Sigmoid colon (tissue), 7 donors: ENCODE results near the gene DCLK2. TPM values are rescaled to one million over a fixed set of nuclear protein-coding genes. Genes with fewer than 3 reads are reported as not detected.

Source experiments
- DNase-seq: peaks from one replicate; pipeline ENCODE4 v3.0.0-alpha.2; 2019
- H3K27ac ChIP-seq, 4 donors: fragments of 200-600 bp; sonication (generic); one replicate each; pipeline ENCODE4 v1.5.1; 2016 to 2019; ENCODE audit warnings: mild to moderate bottlenecking in 1 of 4
- H3K27me3 ChIP-seq, 3 donors: fragments of 200-600 bp; sonication (generic); one replicate each; pipeline ENCODE4 v1.5.1; 2019; ENCODE audit warnings: mild to moderate bottlenecking in 1 of 3
- H3K36me3 ChIP-seq, 4 donors: fragments of 200-600 bp; sonication (generic); one replicate each; pipeline ENCODE4 v1.5.1; 2016 to 2019
- H3K4me1 ChIP-seq, 4 donors: fragments of 200-600 bp; sonication (generic); one replicate each; pipeline ENCODE4 v1.5.1; 2017 to 2019
- H3K4me3 ChIP-seq, 4 donors: fragments of 200-600 bp; sonication (generic); one replicate each; pipeline ENCODE4 v1.5.1; 2017 to 2019; ENCODE audit warnings: mild to moderate bottlenecking in 2 of 4, moderate library complexity in 1 of 4
- H3K9me3 ChIP-seq, 4 donors: fragments of 200-600 bp in 3 of 4; sonication (generic) in 3 of 4; one replicate each; pipeline versions ENCODE4 v1.5.1 to v1.6.1; 2013 to 2019
- EP300 ChIP-seq, 4 donors: sonication (generic); formaldehyde crosslinking; IDR thresholded peaks; one replicate each; pipeline ENCODE4 v1.6.1; 2017; ENCODE audit warnings: antibody characterized with exemption in 4 of 4
- POLR2A ChIP-seq, 2 donors: fragments of 450-650 bp; IDR thresholded peaks; one replicate each; pipeline ENCODE4 v1.6.1; 2016; ENCODE audit warnings: antibody characterized with exemption in 2 of 2, mild to moderate bottlenecking in 2 of 2, moderate library complexity in 2 of 2
- POLR2AphosphoS5 ChIP-seq, 4 donors: sonication (generic); formaldehyde crosslinking; IDR thresholded peaks; one replicate each; pipeline ENCODE4 v1.6.1; 2017; ENCODE audit warnings: antibody characterized with exemption in 4 of 4
- WGBS, 2 donors: extraction: QIAGEN DNeasy Blood & Tissue Kit; methylation state at CpG; one replicate each; pipeline ENCODE4 v1.1.7; 2013; 5-methylcytosine and 5-hydroxymethylcytosine counted together
- intact Hi-C: fragments of 100-400 bp; cut with DNase I; formaldehyde crosslinking; loops from one replicate; pipeline ENCODE4 v1.15.1; 2023
- polyA plus RNA-seq, 3 donors: library from polyadenylated mRNA; stranded (reverse); fragments of 200-250 nt; gene quantifications; one replicate each; pipeline ENCODE4 v1.2.3, GENCODE V29; 2013
- total RNA-seq, 4 donors: library from RNA; depleted of rRNA; stranded (reverse); fragments of >200 nt; gene quantifications; one replicate each; pipeline ENCODE4 v1.1.0, GENCODE V29; 2016
- TF ChIP-seq, protein P1 (sequence below), 4 experiments: fragments of 450-650 bp in 3 of 4; fragments of 200-600 bp in 1 of 4; IDR thresholded peaks; one replicate each; pipeline ENCODE4 v1.5.1; 2016 to 2019; ENCODE audit warnings: antibody characterized with exemption in 4 of 4, mild to moderate bottlenecking in 3 of 4, moderate library complexity in 2 of 4
- donor health status: healthy with polysubstance abuse.
- donor health status: Bipolar disorder and iron deficiency.
- donor health status: healthy.

Gene DCLK2
- total and polyA plus RNA-seq, 7 donors, result 0.69 to 30.7 (median 9.4) TPM

DNA sequence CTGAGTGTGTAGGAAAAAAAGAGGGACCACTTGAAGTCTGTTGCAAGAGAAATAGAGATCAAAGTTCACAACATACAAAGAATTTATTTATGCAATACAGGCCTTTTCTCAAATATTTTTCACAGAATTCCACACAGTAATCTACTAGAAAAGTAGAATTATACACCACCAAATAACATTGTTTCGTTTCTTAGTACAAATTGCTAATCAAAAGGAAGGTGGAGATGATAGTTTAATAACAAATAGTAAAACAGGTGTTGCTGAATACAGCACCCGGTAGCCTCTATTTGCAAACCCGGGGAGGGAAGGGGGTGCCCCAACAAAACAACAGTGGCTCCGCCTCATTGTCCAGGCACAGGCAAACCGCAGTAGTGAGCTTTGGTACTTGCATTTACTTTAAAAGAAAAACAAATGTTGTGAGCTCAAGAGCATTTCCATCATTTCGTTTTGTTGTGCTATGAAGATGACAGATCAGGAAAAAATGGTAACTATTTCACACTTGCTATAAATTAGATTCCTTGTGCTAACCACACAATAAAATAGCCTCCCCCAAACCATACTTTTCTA, 186.4 kb downstream of the DCLK2 start:
- no peaks in the 10 kb centered on the region for H3K9me3 ChIP-seq
- WGBS, 2 donors, result 62 to 74% methylated on average over 6 of the region's 6 CpGs
- no peaks in the 10 kb centered on the region for H3K27me3 ChIP-seq
- peaks cover 0 to 21% (median 5%) of the 10 kb centered on the region in 4 donors for H3K4me1 ChIP-seq
- peaks cover 0 to 31% (median 6%) of the 10 kb centered on the region in 4 donors for H3K36me3 ChIP-seq
- no peak for DNase-seq
- intact Hi-C loops, result no loop called here
- TF ChIP-seq POLR2AphosphoS5 (IDR thresholded peaks at IDR 0.05) (no peak), POLR2A (IDR thresholded peaks at IDR 0.05) (no peak), EP300 (IDR thresholded peaks at IDR 0.05) (no peak)
- TF ChIP-seq, protein P1, sequence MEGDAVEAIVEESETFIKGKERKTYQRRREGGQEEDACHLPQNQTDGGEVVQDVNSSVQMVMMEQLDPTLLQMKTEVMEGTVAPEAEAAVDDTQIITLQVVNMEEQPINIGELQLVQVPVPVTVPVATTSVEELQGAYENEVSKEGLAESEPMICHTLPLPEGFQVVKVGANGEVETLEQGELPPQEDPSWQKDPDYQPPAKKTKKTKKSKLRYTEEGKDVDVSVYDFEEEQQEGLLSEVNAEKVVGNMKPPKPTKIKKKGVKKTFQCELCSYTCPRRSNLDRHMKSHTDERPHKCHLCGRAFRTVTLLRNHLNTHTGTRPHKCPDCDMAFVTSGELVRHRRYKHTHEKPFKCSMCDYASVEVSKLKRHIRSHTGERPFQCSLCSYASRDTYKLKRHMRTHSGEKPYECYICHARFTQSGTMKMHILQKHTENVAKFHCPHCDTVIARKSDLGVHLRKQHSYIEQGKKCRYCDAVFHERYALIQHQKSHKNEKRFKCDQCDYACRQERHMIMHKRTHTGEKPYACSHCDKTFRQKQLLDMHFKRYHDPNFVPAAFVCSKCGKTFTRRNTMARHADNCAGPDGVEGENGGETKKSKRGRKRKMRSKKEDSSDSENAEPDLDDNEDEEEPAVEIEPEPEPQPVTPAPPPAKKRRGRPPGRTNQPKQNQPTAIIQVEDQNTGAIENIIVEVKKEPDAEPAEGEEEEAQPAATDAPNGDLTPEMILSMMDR (IDR thresholded peaks at IDR 0.05), result no peak
- no peak overlapping the region for H3K27ac ChIP-seq
- no peak overlapping the region for H3K4me3 ChIP-seq

DNA sequence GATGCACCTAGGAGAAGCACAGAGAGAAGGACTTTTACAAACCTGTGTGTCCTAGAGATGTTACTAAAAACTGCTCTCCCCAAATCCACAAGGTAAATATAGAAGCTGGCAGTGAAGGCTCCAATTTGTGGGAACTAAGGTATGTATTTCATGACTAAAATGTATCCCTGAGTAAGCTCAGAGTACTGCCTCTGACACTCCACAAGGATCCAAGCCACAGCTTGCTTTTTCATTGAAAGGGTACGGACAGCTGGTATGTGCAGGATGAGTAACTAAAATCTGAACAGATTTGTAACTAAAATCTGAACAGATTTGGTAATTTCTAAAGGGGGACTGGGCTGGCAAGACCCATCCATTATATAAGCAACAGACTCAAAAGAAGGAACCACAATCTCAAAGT, 187.6 kb downstream of the DCLK2 start:
- TF ChIP-seq POLR2A (IDR thresholded peaks at IDR 0.05), result no peak
- DNase-seq, result no peak
- peaks cover 0 to 42% (median 6%) of the 10 kb centered on the region in 4 donors for H3K36me3 ChIP-seq
- intact Hi-C loops, result no loop called here
- H3K4me1 ChIP-seq, result peaks cover 0 to 16% (median 0%) of the 10 kb centered on the region in 4 donors
- no peaks in the 10 kb centered on the region for H3K27me3 ChIP-seq
- H3K9me3 ChIP-seq, result no peaks in the 10 kb centered on the region
- H3K27ac ChIP-seq, result no peak overlapping the region
- H3K4me3 ChIP-seq, result no peak overlapping the region
- WGBS, 2 donors, result 98% methylated on average over 1 of the region's 1 CpG

DNA sequence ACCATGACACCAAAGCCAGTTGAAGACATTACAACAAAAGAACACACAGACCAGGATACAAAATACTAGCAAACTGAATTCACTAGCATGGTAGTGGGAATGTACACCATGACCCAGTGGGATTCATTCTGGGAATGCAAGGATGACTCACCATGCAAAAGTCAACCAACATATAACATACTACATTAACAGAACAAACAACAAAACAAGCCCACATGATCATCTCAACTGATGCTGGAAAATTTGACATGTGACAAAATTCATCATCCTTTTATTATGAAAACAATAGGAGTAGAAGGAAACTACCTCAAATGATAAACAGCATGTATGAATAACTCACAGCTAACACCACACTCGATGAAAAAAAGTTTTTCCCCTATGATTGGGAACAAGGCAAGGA, 190.2 kb downstream of the DCLK2 start:
- intact Hi-C loops, result no loop called here
- TF ChIP-seq POLR2A (IDR thresholded peaks at IDR 0.05) (no peak), POLR2AphosphoS5 (IDR thresholded peaks at IDR 0.05) (no peak), EP300 (IDR thresholded peaks at IDR 0.05) (no peak)
- TF ChIP-seq, protein P1 (IDR thresholded peaks at IDR 0.05), result no peak
- 90 to 93% methylated on average over 1 of the region's 1 CpG for WGBS, 2 donors
- no peak overlapping the region for H3K27ac ChIP-seq
- no peaks in the 10 kb centered on the region for H3K4me1 ChIP-seq
- no peaks in the 10 kb centered on the region for H3K27me3 ChIP-seq
- H3K9me3 ChIP-seq, result peaks cover 0 to under 1% (median 0%) of the 10 kb centered on the region in 4 donors
- H3K36me3 ChIP-seq, result peaks cover 0 to 62% (median 12%) of the 10 kb centered on the region in 4 donors
- H3K4me3 ChIP-seq, result no peak overlapping the region
- no peak for DNase-seq

DNA sequence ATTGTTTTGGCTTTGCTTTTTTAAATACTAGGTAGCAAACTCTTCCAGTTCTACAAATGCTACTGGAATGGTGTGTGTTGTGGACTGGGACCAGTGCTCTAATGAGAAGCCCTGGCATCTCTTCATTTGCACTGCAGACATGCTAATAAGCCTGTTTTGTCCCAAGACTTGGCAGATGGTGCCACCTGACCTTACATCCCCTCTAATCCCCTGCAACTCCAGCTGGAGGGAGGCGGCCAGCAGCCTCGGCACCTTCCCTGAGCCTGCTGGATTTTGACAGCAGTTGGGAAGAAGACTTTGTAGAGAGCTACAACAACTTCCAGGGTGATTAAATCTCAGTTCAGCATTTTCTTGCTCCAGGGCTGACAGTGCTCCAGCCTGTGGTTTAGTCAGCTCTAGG, 200.0 kb downstream of the DCLK2 start:
- no peak overlapping the region for H3K27ac ChIP-seq
- H3K9me3 ChIP-seq, result peaks cover 0 to 2% (median 0%) of the 10 kb centered on the region in 4 donors
- TF ChIP-seq, protein P1 (IDR thresholded peaks at IDR 0.05), result no peak
- TF ChIP-seq POLR2AphosphoS5 (IDR thresholded peaks at IDR 0.05) (no peak), EP300 (IDR thresholded peaks at IDR 0.05) (no peak), POLR2A (IDR thresholded peaks at IDR 0.05) (no peak)
- no peak overlapping the region for H3K4me3 ChIP-seq
- intact Hi-C loops, result no loop called here
- H3K4me1 ChIP-seq, result peaks cover 0 to 23% (median 16%) of the 10 kb centered on the region in 4 donors
- 96% methylated on average over 2 of the region's 2 CpGs for WGBS, 2 donors
- no peak for DNase-seq
- peaks cover 0 to 51% (median 12%) of the 10 kb centered on the region in 4 donors for H3K36me3 ChIP-seq
- H3K27me3 ChIP-seq, result no peaks in the 10 kb centered on the region

DNA sequence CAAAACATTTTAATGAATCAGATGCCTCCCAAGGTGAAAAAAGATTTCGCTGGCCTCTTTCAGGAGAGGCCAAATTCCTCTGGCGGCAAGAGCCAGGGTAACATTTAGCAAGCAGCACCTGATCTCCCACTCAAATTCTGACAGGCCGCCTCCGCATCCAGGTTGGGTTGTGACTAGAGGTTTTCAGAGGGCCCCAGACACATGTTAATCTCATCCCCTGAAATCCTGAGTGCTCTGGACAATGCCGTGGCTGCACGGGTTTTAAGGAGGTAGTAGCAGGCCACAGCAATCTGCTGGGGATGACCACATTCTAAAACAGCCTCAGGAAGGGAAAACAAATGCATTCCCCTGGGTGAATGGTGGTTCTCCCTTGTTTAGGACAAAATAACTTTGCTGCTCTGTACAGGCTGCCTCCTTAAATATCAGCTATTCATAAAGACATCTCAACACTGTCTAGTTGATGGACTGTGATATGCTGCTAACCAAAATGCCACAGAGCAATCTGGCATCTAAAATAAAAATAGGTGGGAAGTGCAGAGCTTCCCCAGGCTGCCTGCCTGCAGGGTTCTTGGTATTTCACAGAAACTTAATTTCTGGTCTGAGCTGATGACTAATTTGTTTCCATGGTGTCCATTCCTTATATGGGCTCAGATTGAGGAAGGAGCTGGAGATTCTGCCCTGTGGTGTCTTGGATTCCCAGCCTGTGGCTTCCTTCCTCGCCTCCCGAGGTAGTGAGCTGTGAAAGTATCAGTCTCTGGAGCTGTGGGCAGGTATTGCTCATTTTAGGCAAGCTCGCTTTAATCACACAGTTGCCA, 202.0 kb downstream of the DCLK2 start:
- Histone ChIP-seq H3K4me1 (peaks cover 0 to 23% (median 16%) of the 10 kb centered on the region in 4 donors), H3K9me3 (no peaks in the 10 kb centered on the region), H3K36me3 (peaks cover 0 to 44% (median 12%) of the 10 kb centered on the region in 4 donors), H3K27ac (peak overlapping the region; percentile 19 to 76 (median 50)), H3K4me3 (no peak overlapping the region), H3K27me3 (no peaks in the 10 kb centered on the region)
- DNase-seq, result no peak
- WGBS, 2 donors, result 81 to 88% methylated on average over 9 of the region's 9 CpGs
- TF ChIP-seq, protein P1 (IDR thresholded peaks at IDR 0.05), result no peak
- TF ChIP-seq POLR2AphosphoS5 (IDR thresholded peaks at IDR 0.05) (no peak), POLR2A (IDR thresholded peaks at IDR 0.05) (no peak)
- intact Hi-C loops, result no loop called here
